Gastroesophageal sphincter (tissue), 4 donors: ENCODE data around the gene TPST1. TPM values are rescaled to one million over a fixed set of nuclear protein-coding genes. Genes with fewer than 3 reads are reported as not detected.
A peak's percentile ranks its signal among the peaks of the same experiment; 100 is the strongest.
"Not testable (repeated sequence)": the region's sequence is repeated elsewhere in the genome, so short reads cannot be mapped to it uniquely, and the experiment has no call there.

Experiments
- ATAC-seq: fragments of 150-250 bp; one replicate; pipeline ENCODE4 v1.9.1; 2016; ENCODE audit warnings: mild to moderate bottlenecking, moderate library complexity
- H3K27ac ChIP-seq, 4 donors: fragments of 200-600 bp; sonication (generic) in 3 of 4; 1 replicate in 3 of 4; 2 replicates in 1 of 4; pipeline ENCODE4 v1.5.1; 2016 to 2019
- H3K27me3 ChIP-seq: fragments of 200-600 bp; sonication (generic); one replicate; pipeline ENCODE4 v1.5.1; 2019
- H3K36me3 ChIP-seq, 2 donors: fragments of 200-600 bp; sonication (generic); one replicate each; pipeline ENCODE4 v1.5.1; 2019; ENCODE audit warnings: control low read depth in 1 of 2
- H3K4me1 ChIP-seq, 3 donors: fragments of 200-600 bp; sonication (generic); 1 replicate in 2 of 3; 2 replicates in 1 of 3; pipeline ENCODE4 v1.5.1; 2016 to 2019; ENCODE audit warnings: control low read depth in 2 of 3
- H3K4me3 ChIP-seq, 2 donors: fragments of 200-600 bp; sonication (generic); one replicate each; pipeline ENCODE4 v1.5.1; 2019; ENCODE audit warnings: mild to moderate bottlenecking in 1 of 2, moderate library complexity in 1 of 2
- H3K9me3 ChIP-seq, 3 donors: fragments of 200-600 bp; sonication (generic); one replicate each; pipeline ENCODE4 v1.5.1; 2017 to 2019; ENCODE audit warnings: control low read depth in 2 of 3
- CTCF ChIP-seq, 4 experiments: fragments of 200-600 bp in 2 of 4; fragments of 450-650 bp in 2 of 4; sonication (generic) in 1 of 4; IDR thresholded peaks; one replicate each; pipeline ENCODE4 v1.5.1; 2017 to 2019; ENCODE audit warnings: antibody characterized with exemption in 4 of 4, mild to moderate bottlenecking in 2 of 4, moderate library complexity in 2 of 4
- EP300 ChIP-seq: sonication (generic); formaldehyde crosslinking; IDR thresholded peaks from one replicate; pipeline ENCODE4 v1.6.1; 2017; ENCODE audit warnings: antibody characterized with exemption, mild to moderate bottlenecking
- POLR2A ChIP-seq, 2 donors: fragments of 450-650 bp; IDR thresholded peaks; one replicate each; pipeline ENCODE4 v1.6.1; 2017; ENCODE audit warnings: antibody characterized with exemption in 2 of 2, mild to moderate bottlenecking in 2 of 2, moderate library complexity in 1 of 2
- POLR2AphosphoS5 ChIP-seq: sonication (generic); formaldehyde crosslinking; IDR thresholded peaks from one replicate; pipeline ENCODE4 v1.6.1; 2017; ENCODE audit warnings: antibody characterized with exemption
- WGBS, 2 donors: methylation state at CpG; one replicate each; pipeline ENCODE4 v1.1.5; 2018; ENCODE audit warnings: low coverage in 1 of 2; 5-methylcytosine and 5-hydroxymethylcytosine counted together
- total RNA-seq, 4 donors: library from RNA; depleted of rRNA; stranded (reverse); fragments of >200 nt; gene quantifications; one replicate each; pipeline ENCODE4 v1.1.0, GENCODE V29; 2016

The TPST1 gene
- total RNA-seq, 4 donors from 2014 or later = 11.0 to 25.3 (median 19.8) TPM

GRCh38 chr7:66321283-66321682, 116.1 kb downstream of the TPST1 start:
- Histone ChIP-seq H3K36me3 (no peaks in the 10 kb centered on the region), H3K9me3 (peaks cover 0 to 7% (median 0%) of the 10 kb centered on the region in 3 donors), H3K4me1 (no peaks in the 10 kb centered on the region), H3K4me3 (no peak overlapping the region), H3K27me3 (no peaks in the 10 kb centered on the region), H3K27ac (no peak overlapping the region)
- TF ChIP-seq POLR2AphosphoS5 = no peak
- TF ChIP-seq POLR2A (IDR thresholded peaks at IDR 0.05) = no peak
- no peak for TF ChIP-seq EP300
- no peak for TF ChIP-seq CTCF (IDR thresholded peaks at IDR 0.05)
- ATAC-seq = no peak

GRCh38 chr7:66323114-66323796, 118.1 kb downstream of the TPST1 start:
- no peaks in the 10 kb centered on the region for H3K36me3 ChIP-seq

GRCh38 chr7:66324985-66325384, 119.9 kb downstream of the TPST1 start:
- not testable (repeated sequence) for H3K4me1 ChIP-seq, ATAC-seq, H3K4me3 ChIP-seq, H3K27me3 ChIP-seq, H3K27ac ChIP-seq, H3K9me3 ChIP-seq, H3K36me3 ChIP-seq
- WGBS, 2 donors = 79 to 96% methylated on average over 4 to 6 of the region's 6 CpGs

More at GRCh38 chr7:66323114-66323796, 118.1 kb downstream of the TPST1 start:
- H3K4me1 ChIP-seq = peaks cover 0 to 4% (median 0%) of the 10 kb centered on the region in 3 donors
- ATAC-seq = no peak
- no peak overlapping the region for H3K4me3 ChIP-seq
- H3K27me3 ChIP-seq = no peaks in the 10 kb centered on the region
- no peak overlapping the region for H3K27ac ChIP-seq
- TF ChIP-seq POLR2AphosphoS5 = no peak
- no peak for TF ChIP-seq POLR2A (IDR thresholded peaks at IDR 0.05)
- no peak for TF ChIP-seq EP300
- no peak for TF ChIP-seq CTCF (IDR thresholded peaks at IDR 0.05)
- WGBS, 2 donors = 77 to 88% methylated on average over 6 of the region's 6 CpGs
- peaks cover 0 to 7% (median 0%) of the 10 kb centered on the region in 3 donors for H3K9me3 ChIP-seq

- Histone ChIP-seq H3K27ac (no peak overlapping the region), H3K4me1 (peaks cover 0 to 18% (median 0%) of the 10 kb centered on the region in 3 donors), H3K9me3 (no peaks in the 10 kb centered on the region), H3K27me3 (no peaks in the 10 kb centered on the region), H3K36me3 (no peaks in the 10 kb centered on the region), H3K4me3 (no peak overlapping the region)
- WGBS, 2 donors = 67 to 88% methylated on average over 1 of the region's 1 CpG
- no peak for TF ChIP-seq POLR2A (IDR thresholded peaks at IDR 0.05)
- TF ChIP-seq POLR2AphosphoS5 = peak; percentile 57
- ATAC-seq = peak; percentile 78
Observed at GRCh38 chr7:66326501-66327215, 121.5 kb downstream of the TPST1 start.

GRCh38 chr7:66330961-66331360, 125.8 kb downstream of the TPST1 start:
- H3K36me3 ChIP-seq = no peaks in the 10 kb centered on the region
- ATAC-seq = peak; percentile 61
- no peaks in the 10 kb centered on the region for H3K9me3 ChIP-seq
- peak overlapping the region in 2 of 4 donors; percentile 19 to 20 for H3K27ac ChIP-seq
- no peak for TF ChIP-seq POLR2A (IDR thresholded peaks at IDR 0.05)
- peak; percentile 24 for TF ChIP-seq POLR2AphosphoS5
- H3K4me1 ChIP-seq = peaks cover 0 to 19% (median 0%) of the 10 kb centered on the region in 3 donors
- no peaks in the 10 kb centered on the region for H3K27me3 ChIP-seq
- H3K4me3 ChIP-seq = no peak overlapping the region
- 14 to 50% methylated on average over 1 of the region's 1 CpG for WGBS, 2 donors

GRCh38 chr7:66331883-66332282, 126.7 kb downstream of the TPST1 start:
- Histone ChIP-seq H3K36me3 (no peaks in the 10 kb centered on the region), H3K4me1 (peaks cover 0 to 19% (median 0%) of the 10 kb centered on the region in 3 donors), H3K27ac (no peak overlapping the region), H3K9me3 (peaks cover 0 to 7% (median 0%) of the 10 kb centered on the region in 3 donors), H3K27me3 (no peaks in the 10 kb centered on the region), H3K4me3 (no peak overlapping the region)
- ATAC-seq = no peak
- WGBS, 2 donors = 78 to 95% methylated on average over 4 to 5 of the region's 6 CpGs
- TF ChIP-seq CTCF (IDR thresholded peaks at IDR 0.05) (no peak), EP300 (no peak), POLR2A (IDR thresholded peaks at IDR 0.05) (no peak), POLR2AphosphoS5 (no peak)
